WTC11 (cell line): ENCODE results near the gene C1orf87. TPM values are rescaled to one million over a fixed set of nuclear protein-coding genes. Genes with fewer than 3 reads are reported as not detected.

Experiments
- ATAC-seq: fragments of 200-7000 bp; cut with Tn5 transposase; 2 replicates; pipeline ENCODE4 v1.10.0; 2021; ENCODE audit warnings: mild to moderate bottlenecking, moderate library complexity
- CTCF ChIA-PET: fragments of 300-600 bp; sonication (Branson Sonifier 250); formaldehyde crosslinking; loops from one replicate; lab custom pipeline; 2021; ENCODE audit warnings: antibody characterized with exemption; lab: Charles Lee
- POLR2A ChIA-PET: fragments of 350-600 bp; sonication (Branson Sonifier 250); formaldehyde crosslinking; loops from one replicate; lab custom pipeline; 2021; ENCODE audit warnings: antibody characterized with exemption; lab: Charles Lee
- DNase-seq: peaks from one replicate; pipeline ENCODE4 v3.0.0; 2021; ENCODE audit warnings: low spot score
- H3K27ac Mint-ChIP-seq: 2 replicates; pipeline ENCODE4 v1.8.0; 2021; ENCODE audit warnings: mixed read lengths
- H3K27me3 Mint-ChIP-seq: 2 replicates; pipeline ENCODE4 v1.8.0; 2021; ENCODE audit warnings: low read depth, mild to moderate bottlenecking, moderate library complexity, mixed read lengths
- H3K36me3 Mint-ChIP-seq: 2 replicates; pipeline ENCODE4 v1.8.0; 2021; ENCODE audit warnings: mixed read lengths
- H3K4me1 Mint-ChIP-seq: 2 replicates; pipeline ENCODE4 v1.8.0; 2022; ENCODE audit warnings: mixed read lengths
- H3K4me3 Mint-ChIP-seq: 2 replicates; pipeline ENCODE4 v1.8.0; 2021; ENCODE audit warnings: mild to moderate bottlenecking, moderate library complexity, mixed read lengths
- H3K9me3 Mint-ChIP-seq: 2 replicates; pipeline ENCODE4 v1.8.0; 2021; ENCODE audit warnings: mixed read lengths
- AR ChIP-seq: fragments of 250-450 bp; sonication (Bioruptor Pico); IDR thresholded peaks from 2 replicates; pipeline ENCODE4 v1.9.0; 2021; ENCODE audit warnings: mild to moderate bottlenecking
- ATF1 ChIP-seq: sonication (generic); formaldehyde crosslinking; IDR thresholded peaks from 2 replicates; pipeline ENCODE4 v1.8.1; 2023; ENCODE audit warnings: mild to moderate bottlenecking, moderate library complexity, missing genetic modification reagents
- CDX4 ChIP-seq: fragments of 250-450 bp; sonication (Bioruptor Pico); IDR thresholded peaks from 2 replicates; pipeline ENCODE4 v1.9.0; 2021; ENCODE audit warnings: moderate library complexity, mild to moderate bottlenecking, inconsistent platforms, borderline replicate concordance
- CREB1 ChIP-seq: sonication (generic); formaldehyde crosslinking; IDR thresholded peaks from 2 replicates; pipeline ENCODE4 v1.8.0; 2023; ENCODE audit warnings: mild to moderate bottlenecking, missing genetic modification reagents
- ERG ChIP-seq: fragments of 250-450 bp; sonication (Bioruptor Pico); IDR thresholded peaks from 2 replicates; pipeline ENCODE4 v1.8.0; 2021; ENCODE audit warnings: mild to moderate bottlenecking
- JAZF1 ChIP-seq: fragments of 250-450 bp; sonication (Bioruptor Pico); IDR thresholded peaks from 2 replicates; pipeline ENCODE4 v1.9.0; 2021; ENCODE audit warnings: moderate library complexity, mild to moderate bottlenecking, inconsistent platforms
- NR2C2 ChIP-seq: sonication (generic); formaldehyde crosslinking; IDR thresholded peaks from 2 replicates; pipeline ENCODE4 v1.8.0; 2022; ENCODE audit warnings: mild to moderate bottlenecking, missing genetic modification reagents
- OVOL2 ChIP-seq: fragments of 250-450 bp; sonication (Bioruptor Pico); IDR thresholded peaks from 2 replicates; pipeline ENCODE4 v1.9.0; 2021; ENCODE audit warnings: mild to moderate bottlenecking, borderline replicate concordance
- PREB ChIP-seq: sonication (generic); formaldehyde crosslinking; IDR thresholded peaks from 2 replicates; pipeline ENCODE4 v1.8.1; 2022; ENCODE audit warnings: mild to moderate bottlenecking, missing genetic modification reagents, moderate library complexity, borderline replicate concordance
- RORB ChIP-seq: fragments of 250-450 bp; sonication (Bioruptor Pico); IDR thresholded peaks from 2 replicates; pipeline ENCODE4 v1.9.0; 2021; ENCODE audit warnings: mild to moderate bottlenecking
- TP53 ChIP-seq: sonication (generic); formaldehyde crosslinking; IDR thresholded peaks from 2 replicates; pipeline ENCODE4 v1.8.1; 2023; ENCODE audit warnings: mild to moderate bottlenecking, missing genetic modification reagents
- USF2 ChIP-seq: sonication (generic); formaldehyde crosslinking; IDR thresholded peaks from 2 replicates; pipeline ENCODE4 v1.8.1; 2023; ENCODE audit warnings: mild to moderate bottlenecking, missing genetic modification reagents, moderate library complexity
- ZBTB21 ChIP-seq: sonication (generic); formaldehyde crosslinking; IDR thresholded peaks from 2 replicates; pipeline ENCODE4 v1.8.1; 2023; ENCODE audit warnings: mild to moderate bottlenecking, missing genetic modification reagents, borderline replicate concordance
- ZNF512 ChIP-seq: sonication (generic); formaldehyde crosslinking; IDR thresholded peaks from 2 replicates; pipeline ENCODE4 v1.8.1; 2022; ENCODE audit warnings: missing genetic modification reagents, borderline replicate concordance
- ZSCAN18 ChIP-seq: fragments of 250-450 bp; sonication (Bioruptor Pico); IDR thresholded peaks from 2 replicates; pipeline ENCODE4 v2.1.2; 2022; ENCODE audit warnings: mild to moderate bottlenecking, moderate library complexity
- total RNA-seq: library from RNA; stranded (reverse); gene quantifications from 3 replicates; pipeline ENCODE4 v1.2.3, GENCODE V29; 2021

Gene C1orf87
- total RNA-seq, 1 experiment from 2014 or later = 0.22 TPM

- no peak for TF ChIP-seq ZNF512 (CRISPR knock-in tag)
- TF ChIP-seq ATF1 (CRISPR knock-in tag) = no peak
- no peak for TF ChIP-seq RORB (CRISPR knock-in tag)
- no peak for TF ChIP-seq AR (CRISPR knock-in tag)
- Mint-ChIP-seq H3K27me3 (no peaks in the 10 kb centered on the region; the same call in 1 of the 2 replicates), H3K36me3 (peaks cover 9% of the 10 kb centered on the region; the same call in 1 of the 2 replicates), H3K27ac (no peak overlapping the region), H3K4me1 (no peaks in the 10 kb centered on the region), H3K9me3 (peaks cover 29% of the 10 kb centered on the region), H3K4me3 (no peak overlapping the region)
- DNase-seq (no peak), ATAC-seq (no peak)
- ChIA-PET CTCF (no interaction called here), POLR2A (no interaction called here)
These were observed 24.4 kb downstream of the C1orf87 start for GRCh38 chr1:60049188-60049587.

GRCh38 chr1:60044881-60045280 is 28.7 kb downstream of the C1orf87 start:
- CTCF ChIA-PET = interaction anchor here (0.9 kb wide), 1 partner anchor 66 kb away, joined by 3 read pairs; no protein-coding TSS in a partner anchor
- H3K27me3 Mint-ChIP-seq = peaks cover 2% of the 10 kb centered on the region; the same call in 1 of the 2 replicates
- peaks cover 11% of the 10 kb centered on the region for H3K4me1 Mint-ChIP-seq
- DNase-seq (no peak), ATAC-seq (no peak)
- TF ChIP-seq CDX4 (CRISPR knock-in tag) = no peak
- TF ChIP-seq CREB1 (CRISPR knock-in tag) = no peak
- TF ChIP-seq ZNF512 (CRISPR knock-in tag) = no peak
- TF ChIP-seq ZBTB21 = no peak
- no peak for TF ChIP-seq RORB (CRISPR knock-in tag)
- TF ChIP-seq ERG (CRISPR knock-in tag) = no peak
- no peak for TF ChIP-seq ZSCAN18 (CRISPR knock-in tag)
- peaks cover 12% of the 10 kb centered on the region for H3K9me3 Mint-ChIP-seq
- peaks cover 7% of the 10 kb centered on the region; the same call in 1 of the 2 replicates for H3K36me3 Mint-ChIP-seq
- POLR2A ChIA-PET = no interaction called here
- H3K4me3 Mint-ChIP-seq = no peak overlapping the region
- no peak overlapping the region for H3K27ac Mint-ChIP-seq

- DNase-seq (no peak), ATAC-seq (peak; percentile 75)
- peaks cover 2% of the 10 kb centered on the region; the same call in 1 of the 2 replicates for H3K27me3 Mint-ChIP-seq
- H3K27ac Mint-ChIP-seq = 0 out of 2 replicates have a peak overlapping the region, but pooled peaks have one; percentile 42
- no peak overlapping the region for H3K4me3 Mint-ChIP-seq
- H3K36me3 Mint-ChIP-seq = no peaks in the 10 kb centered on the region
- ChIA-PET POLR2A (no interaction called here), CTCF (no interaction called here)
- TF ChIP-seq PREB (CRISPR knock-in tag) (no peak), NR2C2 (CRISPR knock-in tag) (no peak), USF2 (no peak), JAZF1 (CRISPR knock-in tag) (no peak), TP53 (CRISPR knock-in tag) (no peak), OVOL2 (no peak), ZNF512 (CRISPR knock-in tag) (no peak)
- H3K9me3 Mint-ChIP-seq = peaks cover 3% of the 10 kb centered on the region; the same call in 1 of the 2 replicates
- peaks cover 11% of the 10 kb centered on the region for H3K4me1 Mint-ChIP-seq
These were observed 31.8 kb downstream of the C1orf87 start for GRCh38 chr1:60041783-60042182.
